SHP77 treated with DMSO at 0.1 percent for 48 hours (cell line): Measurements from ENCODE around the gene SVOPL.
"Not testable (repeated sequence)": the region's sequence is repeated elsewhere in the genome, so short reads cannot be mapped to it uniquely, and the experiment has no call there.

Experiments
- DNase-seq: peaks from one replicate; lab custom pipeline; 2025; lab: John Stamatoyannopoulos, UW

Gene SVOPL

GRCh38 chr7:138699661-138700060 lies 1.5 kb downstream of the SVOPL start:
- no peak for DNase-seq

GRCh38 chr7:138698281-138698680 lies 2.9 kb downstream of the SVOPL start:
- DNase-seq = no peak

- no peak for DNase-seq
Observed at GRCh38 chr7:138697535-138698182, 3.5 kb downstream of the SVOPL start.

GRCh38 chr7:138695776-138696175 lies 5.4 kb downstream of the SVOPL start:
- DNase-seq = not testable (repeated sequence)

GRCh38 chr7:138695106-138695505 lies 6.1 kb downstream of the SVOPL start:
- DNase-seq = no peak

GRCh38 chr7:138691178-138691577 lies 10.0 kb downstream of the SVOPL start:
- DNase-seq = no peak

GRCh38 chr7:138690495-138690894 lies 10.7 kb downstream of the SVOPL start:
- DNase-seq = no peak

GRCh38 chr7:138688037-138688436 lies 13.1 kb downstream of the SVOPL start:
- DNase-seq = not testable (repeated sequence)

GRCh38 chr7:138684340-138684739 lies 16.8 kb downstream of the SVOPL start:
- DNase-seq = no peak

- no peak for DNase-seq
Observed at GRCh38 chr7:138679793-138680192, 21.4 kb downstream of the SVOPL start.

- DNase-seq = no peak
Observed at GRCh38 chr7:138670594-138670993, 30.6 kb downstream of the SVOPL start.

- DNase-seq = no peak
Observed at GRCh38 chr7:138669364-138669763, 31.8 kb downstream of the SVOPL start.

- no peak for DNase-seq
Observed at GRCh38 chr7:138668946-138669345, 32.2 kb downstream of the SVOPL start.

- DNase-seq = no peak
Observed at GRCh38 chr7:138668229-138668596, 32.9 kb downstream of the SVOPL start.

GRCh38 chr7:138667535-138668228 lies 33.5 kb downstream of the SVOPL start:
- DNase-seq = no peak

- DNase-seq = no peak
Observed at GRCh38 chr7:138666385-138666784, 34.8 kb downstream of the SVOPL start.

- no peak for DNase-seq
Observed at GRCh38 chr7:138665669-138666140, 35.5 kb downstream of the SVOPL start.

- DNase-seq = no peak
Observed at GRCh38 chr7:138665249-138665648, 35.9 kb downstream of the SVOPL start.

- no peak for DNase-seq
Observed at GRCh38 chr7:138663725-138664710, 37.1 kb downstream of the SVOPL start.

GRCh38 chr7:138662991-138663320 lies 38.2 kb downstream of the SVOPL start:
- no peak for DNase-seq

GRCh38 chr7:138662076-138662990 lies 38.8 kb downstream of the SVOPL start:
- no peak for DNase-seq
